D721Med (cell line): ENCODE data around the gene FECH.

Source experiments
- DNase-seq: peaks from one replicate; pipeline ENCODE4 v3.0.0; 2011; ENCODE audit warnings: low spot score; ENCODE audit not compliant: insufficient read length
- FAIRE-seq: peaks from 2 replicates; lab custom pipeline; 2011; peaks lifted over from hg19 to GRCh38; lab: Jason Lieb, UNC
- TF ChIP-seq, protein P1 (sequence below): IDR thresholded peaks from 2 replicates; pipeline ENCODE4 v1.5.1; 2012; ENCODE audit warnings: mild to moderate bottlenecking, control low read depth; ENCODE audit not compliant: insufficient read depth; ENCODE audit errors: missing control alignments

Gene FECH, protein sequence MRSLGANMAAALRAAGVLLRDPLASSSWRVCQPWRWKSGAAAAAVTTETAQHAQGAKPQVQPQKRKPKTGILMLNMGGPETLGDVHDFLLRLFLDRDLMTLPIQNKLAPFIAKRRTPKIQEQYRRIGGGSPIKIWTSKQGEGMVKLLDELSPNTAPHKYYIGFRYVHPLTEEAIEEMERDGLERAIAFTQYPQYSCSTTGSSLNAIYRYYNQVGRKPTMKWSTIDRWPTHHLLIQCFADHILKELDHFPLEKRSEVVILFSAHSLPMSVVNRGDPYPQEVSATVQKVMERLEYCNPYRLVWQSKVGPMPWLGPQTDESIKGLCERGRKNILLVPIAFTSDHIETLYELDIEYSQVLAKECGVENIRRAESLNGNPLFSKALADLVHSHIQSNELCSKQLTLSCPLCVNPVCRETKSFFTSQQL

GRCh38 chr18:57586251-57587049 is at the start of gene FECH:
Gene FECH (minus strand): TSS chr18:57586702. CDS start chr18:57586620, 82 bp downstream.
- TF ChIP-seq, protein P1, sequence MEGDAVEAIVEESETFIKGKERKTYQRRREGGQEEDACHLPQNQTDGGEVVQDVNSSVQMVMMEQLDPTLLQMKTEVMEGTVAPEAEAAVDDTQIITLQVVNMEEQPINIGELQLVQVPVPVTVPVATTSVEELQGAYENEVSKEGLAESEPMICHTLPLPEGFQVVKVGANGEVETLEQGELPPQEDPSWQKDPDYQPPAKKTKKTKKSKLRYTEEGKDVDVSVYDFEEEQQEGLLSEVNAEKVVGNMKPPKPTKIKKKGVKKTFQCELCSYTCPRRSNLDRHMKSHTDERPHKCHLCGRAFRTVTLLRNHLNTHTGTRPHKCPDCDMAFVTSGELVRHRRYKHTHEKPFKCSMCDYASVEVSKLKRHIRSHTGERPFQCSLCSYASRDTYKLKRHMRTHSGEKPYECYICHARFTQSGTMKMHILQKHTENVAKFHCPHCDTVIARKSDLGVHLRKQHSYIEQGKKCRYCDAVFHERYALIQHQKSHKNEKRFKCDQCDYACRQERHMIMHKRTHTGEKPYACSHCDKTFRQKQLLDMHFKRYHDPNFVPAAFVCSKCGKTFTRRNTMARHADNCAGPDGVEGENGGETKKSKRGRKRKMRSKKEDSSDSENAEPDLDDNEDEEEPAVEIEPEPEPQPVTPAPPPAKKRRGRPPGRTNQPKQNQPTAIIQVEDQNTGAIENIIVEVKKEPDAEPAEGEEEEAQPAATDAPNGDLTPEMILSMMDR = no peak
- DNase-seq = peak; percentile 93
- no peak for FAIRE-seq

GRCh38 chr18:57635003-57635822 is 48.7 kb upstream of the FECH start:
- TF ChIP-seq, protein P1 = no peak
- DNase-seq = peak; percentile 97
- FAIRE-seq = peak; percentile 100

GRCh38 chr18:57631697-57632096 is 45.2 kb upstream of the FECH start:
- TF ChIP-seq, protein P1 = no peak
- DNase-seq = no peak
- no peak for FAIRE-seq

GRCh38 chr18:57630754-57631595 is 44.5 kb upstream of the FECH start:
- FAIRE-seq = peak; percentile 100

GRCh38 chr18:57630002-57630753 is 43.7 kb upstream of the FECH start:
- TF ChIP-seq, protein P1 = peak; percentile 65
- FAIRE-seq = no peak
- peak; percentile 100 for DNase-seq

More at GRCh38 chr18:57630754-57631595, 44.5 kb upstream of the FECH start:
- TF ChIP-seq, protein P1 = no peak
- DNase-seq = no peak

DNA sequence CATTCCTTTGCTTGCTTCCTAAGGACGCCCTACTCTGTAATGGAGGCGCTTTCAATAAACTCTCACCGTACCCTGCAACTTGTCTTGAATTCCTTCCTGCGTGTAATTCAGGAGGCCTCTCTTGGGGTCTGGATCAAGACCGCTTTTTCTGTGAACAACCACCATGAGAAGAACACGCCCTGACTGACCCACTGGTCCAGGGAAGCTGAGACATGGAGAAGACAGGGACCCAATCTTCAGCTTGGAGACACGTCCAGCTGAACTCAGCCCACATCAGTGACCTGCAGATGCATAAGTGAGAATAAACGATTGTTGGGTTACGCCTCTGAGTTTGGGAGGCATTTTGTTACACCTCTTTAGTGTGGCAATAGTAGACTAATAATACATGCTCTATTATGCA is 42.9 kb upstream of the FECH start:
- TF ChIP-seq, protein P1 = no peak
- no peak for DNase-seq
- peak; percentile 96 for FAIRE-seq
